Uterus (tissue), 4 donors: ENCODE data around the gene ADK. TPM values are rescaled to one million over a fixed set of nuclear protein-coding genes. Genes with fewer than 3 reads are reported as not detected.

Experiments used
- DNase-seq, 2 donors: peaks; one replicate each; pipeline ENCODE4 v3.0.0-alpha.2; 2019 to 2020
- H3K27ac ChIP-seq, 2 donors: fragments of 200-600 bp; sonication (generic); 1 replicate in 1 of 2; 2 replicates in 1 of 2; pipeline ENCODE4 v1.5.1; 2016 to 2018
- H3K27me3 ChIP-seq, 2 donors: fragments of 200-600 bp; sonication (generic); one replicate each; pipeline ENCODE4 v1.5.1; 2018 to 2019; ENCODE audit warnings: control low read depth in 1 of 2
- H3K36me3 ChIP-seq, 2 donors: fragments of 200-600 bp; sonication (generic); one replicate each; pipeline ENCODE4 v1.5.1; 2019; ENCODE audit warnings: control low read depth in 1 of 2
- H3K4me1 ChIP-seq, 2 donors: fragments of 200-600 bp; sonication (generic); one replicate each; pipeline ENCODE4 v1.5.1; 2018 to 2019; ENCODE audit warnings: control low read depth in 1 of 2
- H3K4me3 ChIP-seq, 2 donors: fragments of 200-600 bp; sonication (generic); 1 replicate in 1 of 2; 2 replicates in 1 of 2; pipeline ENCODE4 v1.5.1; 2018 to 2019; ENCODE audit warnings: mild to moderate bottlenecking in 1 of 2
- H3K9me3 ChIP-seq, 2 donors: fragments of 200-600 bp; sonication (generic); one replicate each; pipeline ENCODE4 v1.5.1; 2019; ENCODE audit warnings: control low read depth in 1 of 2
- POLR2A ChIP-seq, 2 donors: fragments of 450-650 bp; IDR thresholded peaks; one replicate each; pipeline ENCODE4 v1.6.1; 2016; ENCODE audit warnings: antibody characterized with exemption in 2 of 2, mild to moderate bottlenecking in 1 of 2, moderate library complexity in 1 of 2
- intact Hi-C: fragments of 100-400 bp; cut with DNase I; formaldehyde crosslinking; loops from one replicate; pipeline ENCODE4 v1.15.1; 2023; ENCODE audit warnings: low total_unique reads
- total RNA-seq, 4 donors: library from RNA; depleted of rRNA in 3 of 4; stranded (reverse); fragments of >200 nt in 3 of 4; gene quantifications; one replicate each; pipeline versions ENCODE4 v1.1.0 to v1.2.4, GENCODE V29; 2014 to 2023
- TF ChIP-seq, protein P1 (sequence below), 4 experiments: fragments of 200-600 bp in 2 of 4; fragments of 450-650 bp in 2 of 4; sonication (generic) in 2 of 4; IDR thresholded peaks; one replicate each; pipeline ENCODE4 v1.5.1; 2016 to 2019; ENCODE audit warnings: antibody characterized with exemption in 4 of 4, mild to moderate bottlenecking in 2 of 4, moderate library complexity in 1 of 4
- donor health status: DM: yes; HTN: yes; CAD: no.

ADK gene
- total RNA-seq, 4 donors from 2014 or later = 12.6 to 41.1 (median 19.0) TPM

DNA sequence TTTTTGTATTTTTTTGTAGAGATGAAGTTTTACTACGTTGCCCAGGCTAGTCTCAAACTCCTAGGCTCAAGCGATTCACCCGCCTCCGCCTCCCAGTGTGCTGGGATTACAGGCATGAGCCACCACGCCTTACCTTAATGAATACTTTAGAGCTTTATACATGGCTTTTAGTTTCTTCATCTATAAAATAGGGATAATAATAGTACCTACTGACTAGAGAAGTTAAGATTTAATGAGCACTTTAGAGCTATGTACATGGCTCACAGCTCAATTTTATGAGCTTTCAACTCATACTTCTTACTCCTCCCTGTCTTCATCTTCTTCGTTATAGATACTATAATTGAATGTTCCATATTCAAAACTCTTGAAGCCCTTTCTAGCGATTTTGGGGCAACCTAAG lies 445.7 kb downstream of the ADK start:
- Histone ChIP-seq H3K4me3 (no peak overlapping the region), H3K27me3 (no peaks in the 10 kb centered on the region), H3K9me3 (no peaks in the 10 kb centered on the region), H3K36me3 (no peaks in the 10 kb centered on the region), H3K27ac (peak overlapping the region in 1 of 2 donors; percentile 3), H3K4me1 (no peaks in the 10 kb centered on the region)
- no peak for DNase-seq
- TF ChIP-seq POLR2A (IDR thresholded peaks at IDR 0.05) = no peak
- intact Hi-C loops = no loop called here

DNA sequence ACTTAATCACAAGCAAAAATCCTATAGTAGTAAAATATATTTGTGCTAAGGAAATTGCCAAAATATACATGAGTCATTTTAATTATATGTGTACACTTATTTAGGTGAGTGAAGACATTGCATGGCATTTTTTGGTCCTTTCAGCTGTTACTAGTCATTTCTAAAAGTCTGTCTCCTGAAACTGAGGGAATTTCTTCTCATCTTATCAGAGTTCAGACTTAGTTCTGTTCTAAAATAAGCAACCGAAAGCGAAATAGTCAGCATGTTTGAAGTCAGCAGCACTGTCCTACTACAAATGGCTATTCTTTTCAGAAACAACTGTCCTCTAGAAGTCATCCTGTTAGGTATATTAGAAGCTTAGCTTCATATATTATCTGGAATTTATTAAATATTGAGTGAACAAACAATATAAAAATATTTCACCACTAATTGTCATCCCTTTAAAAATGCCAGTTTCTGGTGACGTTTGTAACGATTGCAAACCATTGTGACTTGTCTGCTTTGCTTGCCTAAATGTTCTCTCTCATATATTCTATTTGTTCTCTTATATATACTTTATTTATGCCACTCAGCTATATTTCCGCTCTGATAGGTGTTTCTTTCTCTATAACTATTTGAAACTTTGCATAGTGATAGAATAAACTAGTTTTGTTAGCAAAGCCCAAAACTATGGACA lies 448.0 kb downstream of the ADK start:
- DNase-seq = no peak
- Histone ChIP-seq H3K27me3 (no peaks in the 10 kb centered on the region), H3K27ac (peak overlapping the region; percentile 50 to 73), H3K9me3 (peaks cover 0 to under 1% of the 10 kb centered on the region in 2 donors), H3K4me3 (peak overlapping the region in 1 of 2 donors; percentile 19), H3K36me3 (no peaks in the 10 kb centered on the region), H3K4me1 (no peaks in the 10 kb centered on the region)
- intact Hi-C loops = no loop called here
- TF ChIP-seq, protein P1, sequence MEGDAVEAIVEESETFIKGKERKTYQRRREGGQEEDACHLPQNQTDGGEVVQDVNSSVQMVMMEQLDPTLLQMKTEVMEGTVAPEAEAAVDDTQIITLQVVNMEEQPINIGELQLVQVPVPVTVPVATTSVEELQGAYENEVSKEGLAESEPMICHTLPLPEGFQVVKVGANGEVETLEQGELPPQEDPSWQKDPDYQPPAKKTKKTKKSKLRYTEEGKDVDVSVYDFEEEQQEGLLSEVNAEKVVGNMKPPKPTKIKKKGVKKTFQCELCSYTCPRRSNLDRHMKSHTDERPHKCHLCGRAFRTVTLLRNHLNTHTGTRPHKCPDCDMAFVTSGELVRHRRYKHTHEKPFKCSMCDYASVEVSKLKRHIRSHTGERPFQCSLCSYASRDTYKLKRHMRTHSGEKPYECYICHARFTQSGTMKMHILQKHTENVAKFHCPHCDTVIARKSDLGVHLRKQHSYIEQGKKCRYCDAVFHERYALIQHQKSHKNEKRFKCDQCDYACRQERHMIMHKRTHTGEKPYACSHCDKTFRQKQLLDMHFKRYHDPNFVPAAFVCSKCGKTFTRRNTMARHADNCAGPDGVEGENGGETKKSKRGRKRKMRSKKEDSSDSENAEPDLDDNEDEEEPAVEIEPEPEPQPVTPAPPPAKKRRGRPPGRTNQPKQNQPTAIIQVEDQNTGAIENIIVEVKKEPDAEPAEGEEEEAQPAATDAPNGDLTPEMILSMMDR (IDR thresholded peaks at IDR 0.05) = no peak
- TF ChIP-seq POLR2A (IDR thresholded peaks at IDR 0.05) = no peak

DNA sequence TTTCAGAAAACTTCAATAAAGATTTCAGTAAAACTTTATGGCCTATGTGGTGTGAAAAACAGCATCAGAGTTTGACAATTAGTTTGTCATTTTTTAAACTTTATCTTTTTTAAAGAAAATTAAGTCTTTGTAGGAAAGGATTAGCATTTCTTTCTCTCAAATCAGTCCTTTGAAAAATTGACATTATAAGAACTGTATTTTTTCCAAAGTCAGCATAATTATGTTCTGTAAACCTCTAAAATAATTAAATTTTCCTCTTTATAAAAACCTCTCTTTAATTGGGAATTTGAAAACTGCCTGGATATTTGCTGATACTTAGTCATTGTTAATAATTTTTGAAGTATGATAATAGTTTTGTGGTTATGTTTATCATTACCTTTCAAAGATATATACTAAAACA lies 448.7 kb downstream of the ADK start:
- Histone ChIP-seq H3K4me1 (no peaks in the 10 kb centered on the region), H3K27ac (peak overlapping the region in 1 of 2 donors; percentile 73), H3K36me3 (no peaks in the 10 kb centered on the region), H3K27me3 (no peaks in the 10 kb centered on the region), H3K9me3 (peaks cover 0 to 4% of the 10 kb centered on the region in 2 donors), H3K4me3 (no peak overlapping the region)
- intact Hi-C loops = no loop called here
- no peak for DNase-seq
- no peak for TF ChIP-seq POLR2A (IDR thresholded peaks at IDR 0.05)
- TF ChIP-seq, protein P1 (IDR thresholded peaks at IDR 0.05) = no peak

DNA sequence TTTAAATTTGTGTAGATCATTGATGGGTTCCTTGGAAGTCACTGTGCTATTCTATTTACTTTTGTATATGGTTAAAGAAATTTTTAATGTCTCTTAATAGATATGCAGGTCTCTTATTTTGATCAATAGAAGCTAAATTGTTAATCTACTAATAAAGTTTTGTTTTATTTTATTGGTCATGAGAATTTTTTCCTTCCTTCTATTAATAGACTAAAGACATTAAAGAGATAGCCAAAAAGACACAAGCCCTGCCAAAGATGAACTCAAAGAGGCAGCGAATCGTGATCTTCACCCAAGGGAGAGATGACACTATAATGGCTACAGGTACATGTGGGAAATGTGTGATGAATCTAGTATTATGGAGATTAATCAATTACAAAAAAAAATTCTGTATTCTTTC lies 449.1 kb downstream of the ADK start:
- Histone ChIP-seq H3K27ac (no peak overlapping the region), H3K36me3 (no peaks in the 10 kb centered on the region), H3K27me3 (no peaks in the 10 kb centered on the region), H3K4me3 (no peak overlapping the region), H3K4me1 (no peaks in the 10 kb centered on the region), H3K9me3 (peaks cover 0 to 4% of the 10 kb centered on the region in 2 donors)
- intact Hi-C loops = no loop called here
- DNase-seq = no peak
- no peak for TF ChIP-seq POLR2A (IDR thresholded peaks at IDR 0.05)
- TF ChIP-seq, protein P1 (IDR thresholded peaks at IDR 0.05) = no peak

DNA sequence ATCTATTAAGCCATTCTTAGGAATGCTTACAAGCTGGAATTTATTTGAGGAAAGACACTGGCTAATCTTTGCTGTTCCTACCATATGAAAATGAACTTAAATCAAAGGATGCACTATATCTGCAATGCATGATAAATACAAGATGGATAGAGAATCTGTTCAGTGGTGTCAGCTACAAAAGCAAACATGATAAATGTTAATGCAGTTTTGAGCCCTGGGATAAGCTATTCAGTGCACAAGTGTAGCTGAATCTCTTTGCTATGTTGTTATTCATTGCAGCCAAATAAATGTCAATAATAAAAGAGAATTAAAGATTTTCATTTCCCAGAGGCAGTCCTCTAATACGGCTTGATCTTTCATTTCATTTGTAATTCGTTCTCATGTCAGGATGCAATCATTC lies 451.6 kb downstream of the ADK start:
- Histone ChIP-seq H3K36me3 (no peaks in the 10 kb centered on the region), H3K27me3 (no peaks in the 10 kb centered on the region), H3K27ac (no peak overlapping the region), H3K9me3 (peaks cover 0 to 4% of the 10 kb centered on the region in 2 donors), H3K4me3 (no peak overlapping the region), H3K4me1 (no peaks in the 10 kb centered on the region)
- TF ChIP-seq, protein P1 (IDR thresholded peaks at IDR 0.05) = no peak
- no peak for TF ChIP-seq POLR2A (IDR thresholded peaks at IDR 0.05)
- intact Hi-C loops = no loop called here
- DNase-seq = no peak
